Stimulated activated CD4-positive, alpha-beta T cell treated with anti-CD3 and anti-CD28 coated beads, TNF-alpha, amount 100 ng/mL, for 4 hours (primary cell): ENCODE results near the gene PARP14.
A peak's percentile ranks its signal among the peaks of the same experiment; 100 is the strongest.
"Not testable (repeated sequence)": the region's sequence is repeated elsewhere in the genome, so short reads cannot be mapped to it uniquely, and the experiment has no call there.

Experiments
- DNase-seq, 3 experiments: peaks; one replicate each; pipeline ENCODE4 v3.0.0-alpha.2; 2020; ENCODE audit warnings: low read depth in 3 of 3

Gene PARP14

DNA sequence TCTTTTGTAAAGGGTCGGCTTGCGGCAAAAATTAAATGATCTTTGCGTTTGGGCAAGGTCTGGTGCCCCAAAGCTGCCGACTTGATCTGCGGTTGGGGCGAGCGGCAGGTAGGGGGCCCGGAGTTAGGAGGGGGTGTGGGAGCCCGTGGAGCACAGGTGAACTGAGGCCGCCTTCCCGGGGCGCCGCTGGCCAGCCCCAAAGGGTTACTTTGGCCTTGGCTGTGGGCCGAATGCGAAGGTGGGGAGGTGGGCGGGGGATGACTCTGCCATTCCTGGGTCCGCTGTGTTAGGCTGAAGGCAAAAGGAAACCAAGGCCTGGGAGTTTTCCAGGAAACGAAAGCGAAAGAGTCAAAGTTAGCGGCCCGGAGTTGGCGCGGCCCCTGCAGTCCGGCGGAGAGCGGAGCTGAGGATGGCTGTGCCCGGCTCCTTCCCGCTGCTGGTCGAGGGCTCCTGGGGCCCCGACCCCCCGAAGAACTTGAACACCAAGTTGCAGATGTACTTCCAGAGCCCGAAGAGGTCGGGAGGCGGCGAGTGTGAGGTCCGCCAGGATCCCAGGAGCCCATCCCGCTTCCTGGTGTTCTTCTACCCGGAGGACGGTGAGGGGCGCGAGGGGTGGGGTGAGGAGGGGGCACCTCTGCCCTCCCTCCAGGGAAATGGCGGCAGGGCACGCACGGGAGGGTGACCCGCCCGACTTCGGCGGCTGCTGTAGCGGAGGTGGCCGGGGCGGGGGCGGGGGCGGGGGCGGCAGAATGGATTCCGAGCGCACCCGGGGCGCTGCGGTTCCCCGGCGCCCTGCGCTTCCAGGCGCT, at the start of gene PARP14:
TSS of gene PARP14 (plus strand) at position 365 of the 809 bp plus-strand sequence. CDS start at position 410, 45 bp downstream.
- peak; percentile 44 to 53 (median 49) for DNase-seq

GRCh38 chr3:122635789-122636188, 44.9 kb upstream of the PARP14 start:
- DNase-seq, result no peak

DNA sequence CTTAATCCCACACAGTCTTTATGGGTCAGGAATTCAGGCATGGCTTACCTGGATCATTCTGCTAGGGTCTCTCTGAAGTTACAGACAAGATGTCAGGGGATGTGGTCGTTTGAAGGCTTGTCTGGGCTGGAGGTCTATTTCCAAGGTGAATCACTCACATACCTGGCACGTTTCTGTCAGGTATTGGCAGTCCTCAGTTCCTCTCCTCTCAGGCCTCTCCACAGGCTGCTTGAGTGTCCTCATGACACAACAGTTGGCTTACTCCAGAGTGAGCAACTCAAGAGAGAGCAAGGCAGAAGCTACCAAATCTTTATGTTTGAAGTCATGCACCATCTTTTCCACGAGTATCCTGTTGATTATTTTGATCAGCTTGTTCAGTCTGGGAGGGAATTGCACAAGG, 43.9 kb upstream of the PARP14 start:
- no peak for DNase-seq

GRCh38 chr3:122640437-122640999, 40.1 kb upstream of the PARP14 start:
- no peak for DNase-seq

DNA sequence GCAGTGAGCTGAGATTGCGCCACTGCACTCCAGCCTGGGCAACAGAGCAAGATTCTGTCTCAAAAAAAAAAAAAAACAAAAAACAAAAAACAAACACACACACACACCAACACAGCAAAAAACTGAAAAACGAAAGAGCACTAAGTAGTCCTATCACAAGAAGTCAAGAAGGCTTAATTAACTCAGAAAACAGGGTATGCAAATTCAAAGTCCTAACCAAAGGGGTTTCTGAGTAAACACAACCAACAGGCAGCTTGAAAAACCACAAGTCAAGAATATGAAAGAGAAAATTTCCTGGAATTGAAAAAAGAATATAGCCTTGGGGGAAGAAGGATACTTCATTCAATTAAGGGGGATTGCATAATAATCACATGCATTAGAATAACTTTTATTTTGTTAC, 37.7 kb upstream of the PARP14 start:
- no peak for DNase-seq

- no peak for DNase-seq
Measured at GRCh38 chr3:122646146-122646988, 34.3 kb upstream of the PARP14 start.

GRCh38 chr3:122651233-122651907, 29.3 kb upstream of the PARP14 start:
- DNase-seq, result not testable (repeated sequence)

- DNase-seq, result not testable (repeated sequence)
Measured at GRCh38 chr3:122651962-122652361, 28.7 kb upstream of the PARP14 start.

DNA sequence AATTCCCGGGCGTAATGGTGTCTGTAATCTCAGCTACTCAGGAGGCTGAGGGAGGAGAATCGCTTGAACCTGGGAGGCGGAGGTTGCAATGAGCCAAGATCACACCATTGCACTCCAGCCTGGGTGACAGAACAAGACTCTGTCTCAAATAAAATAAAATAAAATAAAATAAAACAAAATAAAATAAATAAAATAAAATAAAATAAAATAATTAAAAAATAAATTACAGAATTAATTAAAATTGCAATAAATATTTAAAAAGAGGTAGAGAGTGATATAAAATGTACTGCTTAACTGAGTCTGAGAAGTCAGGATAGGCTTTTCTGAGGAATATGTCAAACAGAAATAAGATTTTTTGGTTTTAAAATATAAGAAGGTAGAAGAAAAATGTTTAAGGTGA, 22.3 kb upstream of the PARP14 start:
- DNase-seq, result not testable (repeated sequence)

GRCh38 chr3:122660297-122660974, 20.2 kb upstream of the PARP14 start:
- no peak for DNase-seq

DNA sequence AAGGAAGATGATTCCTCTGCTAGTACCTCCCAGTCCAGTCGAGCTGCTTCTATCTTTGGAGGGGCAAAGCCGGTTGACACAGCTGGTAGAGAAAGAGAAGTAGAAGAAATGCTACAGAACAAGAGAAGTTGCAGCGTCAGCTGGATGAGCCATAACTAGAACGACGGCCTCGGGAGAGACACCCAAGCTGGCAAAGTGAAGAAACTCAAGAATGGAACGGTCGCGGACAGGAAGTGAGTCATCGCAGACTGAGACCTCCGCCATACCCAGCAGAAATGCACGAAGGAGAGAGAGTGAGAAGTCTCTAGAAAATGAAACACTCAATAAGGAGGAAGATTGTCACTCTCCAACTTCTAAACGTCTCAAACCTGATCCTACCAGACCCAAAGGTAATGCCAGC, 19.0 kb upstream of the PARP14 start:
- DNase-seq, result no peak

- DNase-seq, result no peak
Measured at GRCh38 chr3:122662505-122662904, 18.1 kb upstream of the PARP14 start.

GRCh38 chr3:122665226-122665786, 15.3 kb upstream of the PARP14 start:
- no peak for DNase-seq

GRCh38 chr3:122665881-122666280, 14.8 kb upstream of the PARP14 start:
- no peak for DNase-seq

DNA sequence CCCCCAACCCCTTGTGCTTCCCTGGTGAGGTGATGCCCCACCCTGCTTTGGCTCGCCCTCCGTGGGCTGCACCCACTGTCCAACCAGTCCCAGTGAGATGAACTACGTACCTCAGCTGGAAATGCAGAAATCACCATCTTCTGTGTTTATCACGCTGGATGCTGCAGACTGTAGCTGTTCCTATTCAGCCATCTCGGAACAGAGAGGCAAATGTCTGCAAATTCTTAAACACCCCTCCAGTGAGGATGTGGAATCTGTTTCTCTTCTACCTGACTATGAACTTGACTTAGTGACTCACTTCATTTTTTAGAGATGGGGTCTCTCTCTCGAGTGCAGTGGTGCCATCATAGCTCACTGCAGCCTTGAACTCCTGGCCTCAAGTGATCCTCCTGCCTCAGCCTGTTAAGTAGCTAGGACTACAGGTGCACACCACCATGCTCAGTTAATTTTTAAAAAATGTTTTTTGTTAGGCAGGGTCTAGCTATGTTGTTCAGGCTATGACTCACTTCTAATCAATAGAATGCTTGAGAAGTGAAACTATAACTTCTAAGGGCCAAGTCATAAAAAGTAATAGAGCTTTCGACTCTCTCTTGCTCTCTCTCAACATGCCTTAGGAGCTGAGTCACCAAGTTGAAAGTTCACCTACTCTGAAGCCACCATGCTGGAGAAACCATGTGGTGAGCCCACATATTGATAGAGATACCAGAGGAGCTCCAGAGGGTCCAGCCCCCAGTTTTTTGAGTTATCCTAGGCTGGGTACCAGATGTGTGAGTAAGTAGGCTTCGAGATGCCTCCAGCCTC, 11.5 kb upstream of the PARP14 start:
- DNase-seq, result no peak

GRCh38 chr3:122671553-122671952, 9.1 kb upstream of the PARP14 start:
- no peak for DNase-seq

DNA sequence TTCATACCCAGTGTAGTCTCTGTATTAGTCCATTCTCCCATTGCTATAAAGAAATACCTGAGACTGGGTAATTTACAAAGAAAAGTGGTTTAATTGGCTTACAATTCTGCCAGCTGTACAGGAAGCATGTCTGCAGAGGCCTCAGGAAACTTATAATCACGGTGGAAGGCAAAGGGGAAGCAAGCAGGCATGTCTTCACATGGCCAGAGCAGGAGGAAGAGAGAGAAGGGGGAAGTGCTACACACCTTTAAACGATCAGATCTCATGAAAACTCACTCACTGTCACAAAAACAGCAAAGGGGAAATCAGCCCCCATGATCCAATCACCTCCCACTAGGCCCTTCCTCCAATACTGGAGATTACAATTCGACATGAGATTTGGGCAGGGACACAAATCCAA, 6.3 kb upstream of the PARP14 start:
- DNase-seq, result no peak

DNA sequence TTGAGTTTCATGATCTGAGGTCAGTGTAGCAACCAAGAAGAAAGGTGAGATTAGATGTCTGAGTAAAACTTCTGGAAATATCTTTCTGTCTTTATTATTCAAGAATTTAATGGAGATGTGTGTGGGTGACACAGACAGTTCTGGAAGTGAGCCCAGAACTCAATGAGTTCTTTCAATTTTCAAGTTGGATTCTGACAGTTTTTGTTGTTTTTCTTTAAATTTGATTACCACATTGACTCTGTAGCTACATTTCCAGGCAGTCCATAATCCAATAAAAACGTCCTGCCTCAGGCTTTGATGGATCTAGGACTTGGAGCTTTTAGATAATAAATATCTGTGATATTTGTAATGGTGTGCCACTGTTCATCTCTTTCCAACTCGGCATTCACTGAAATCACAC, 3.9 kb upstream of the PARP14 start:
- no peak for DNase-seq

DNA sequence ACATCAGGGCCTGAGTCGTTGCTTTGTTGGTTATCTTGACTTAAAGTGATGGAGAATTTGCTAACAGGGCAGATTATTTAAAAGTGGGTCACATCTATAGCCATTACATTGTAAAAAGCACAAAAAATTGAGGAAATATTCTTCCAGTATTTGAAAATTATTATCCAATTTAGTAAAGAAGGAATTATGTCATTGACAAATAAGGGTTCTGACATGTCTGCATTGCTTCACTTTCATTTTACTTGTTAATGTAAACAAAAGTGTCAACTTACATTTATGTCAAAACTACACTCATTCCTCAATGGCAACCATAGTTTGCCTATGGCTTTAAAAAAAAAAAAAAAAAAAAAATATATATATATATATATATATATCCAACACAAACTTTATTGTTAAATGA, 3.4 kb upstream of the PARP14 start:
- DNase-seq, result no peak

DNA sequence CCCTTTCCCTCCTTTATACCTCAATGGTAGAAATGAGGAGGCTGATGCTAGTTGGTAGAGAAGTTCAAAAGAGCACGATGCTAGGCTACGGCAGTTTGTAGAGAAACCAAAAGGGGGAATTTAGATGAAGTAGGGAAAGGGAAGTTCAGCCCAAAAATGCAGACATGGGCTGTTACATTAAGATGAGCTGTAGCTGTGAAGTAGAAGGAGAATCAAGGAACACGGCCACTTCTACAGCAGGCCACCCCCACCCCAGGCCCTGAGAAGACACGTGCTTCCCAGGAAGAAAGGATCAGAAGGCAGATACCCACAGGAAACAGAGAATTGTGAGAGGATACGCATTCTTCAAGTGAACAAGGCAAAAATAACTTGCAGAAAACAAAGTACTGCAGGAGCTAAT, 2.1 kb upstream of the PARP14 start:
- no peak for DNase-seq
